Activated CD4-positive, alpha-beta T cell treated with anti-CD3 and anti-CD28 coated beads, Interleukin-2, Interleukin-4, amounts not matched to agents 100 ng/mL and 50 ng/mL, durations not matched to agents 16 hours and 8 hours (primary cell): Measurements from ENCODE around the gene MTTP.

Experiments used
- DNase-seq: peaks from one replicate; pipeline ENCODE4 v3.0.0-alpha.2; 2020; ENCODE audit warnings: low spot score

Gene MTTP

GRCh38 chr4:99593781-99594641 is 19.4 kb downstream of the MTTP start:
- DNase-seq, result no peak

GRCh38 chr4:99594818-99595217 is 20.2 kb downstream of the MTTP start:
- DNase-seq, result no peak

GRCh38 chr4:99606716-99607115 is 32.1 kb downstream of the MTTP start:
- no peak for DNase-seq

GRCh38 chr4:99608417-99608816 is 33.8 kb downstream of the MTTP start:
- DNase-seq, result no peak

- no peak for DNase-seq
Measured at GRCh38 chr4:99610605-99611175, 36.1 kb downstream of the MTTP start.

- DNase-seq, result no peak
Measured at GRCh38 chr4:99612281-99612680, 37.7 kb downstream of the MTTP start.

GRCh38 chr4:99612704-99613103 is 38.1 kb downstream of the MTTP start:
- no peak for DNase-seq

GRCh38 chr4:99614491-99614890 is 39.9 kb downstream of the MTTP start:
- no peak for DNase-seq

- no peak for DNase-seq
Measured at GRCh38 chr4:99615170-99615820, 40.7 kb downstream of the MTTP start.

- no peak for DNase-seq
Measured at GRCh38 chr4:99617374-99617773, 42.8 kb downstream of the MTTP start.

- DNase-seq, result no peak
Measured at GRCh38 chr4:99622341-99622740, 47.7 kb downstream of the MTTP start.

- DNase-seq, result no peak
Measured at GRCh38 chr4:99624141-99624719, 49.6 kb downstream of the MTTP start.

- no peak for DNase-seq
Measured at GRCh38 chr4:99625369-99625768, 50.7 kb downstream of the MTTP start.

GRCh38 chr4:99628040-99628439 is 53.4 kb downstream of the MTTP start:
- no peak for DNase-seq

- no peak for DNase-seq
Measured at GRCh38 chr4:99629962-99630554, 55.4 kb downstream of the MTTP start.

GRCh38 chr4:99630857-99631360 is 56.3 kb downstream of the MTTP start:
- no peak for DNase-seq

- DNase-seq, result no peak
Measured at GRCh38 chr4:99633772-99634171, 59.1 kb downstream of the MTTP start.

GRCh38 chr4:99634742-99635360 is 60.2 kb downstream of the MTTP start:
- DNase-seq, result no peak

- no peak for DNase-seq
Measured at GRCh38 chr4:99635601-99636000, 61.0 kb downstream of the MTTP start.

GRCh38 chr4:99636422-99636821 is 61.8 kb downstream of the MTTP start:
- DNase-seq, result no peak

GRCh38 chr4:99637174-99637573 is 62.5 kb downstream of the MTTP start:
- DNase-seq, result no peak

GRCh38 chr4:99640676-99641075 is 66.1 kb downstream of the MTTP start:
- DNase-seq, result no peak
